ENCODE results near the gene CDIP1.

GRCh38 chr16:4536391-4537106 lies 2.0 kb downstream of the CDIP1 start:
- no peak for TF ChIP-seq CTCF (IDR thresholded peaks at IDR 0.05 in 4 of 5, conservative IDR thresholded peaks at IDR 0.05 in 1 of 5)
- no peak for TF ChIP-seq POLR2A (IDR thresholded peaks at IDR 0.05)
